GM12878 (cell line): ENCODE data around the gene NCBP2L. TPM values are rescaled to one million over a fixed set of nuclear protein-coding genes. Genes with fewer than 3 reads are reported as not detected.

ENCODE experiments used
- ATAC-seq: fragments of 200-7000 bp; cut with Tn5 transposase; 3 replicates; pipeline ENCODE4 v1.9.1; 2020; ENCODE audit warnings: mild to moderate bottlenecking, moderate library complexity
- BruUV-seq: library from RNA; stranded (reverse); fragments of 400-500 nt; replicated peaks from 2 replicates; lab custom pipeline; 2021; lab: Mats Ljungman, UMichigan
- CTCF ChIA-PET: fragments of 300-600 bp; sonication (Branson Sonifier 250); formaldehyde crosslinking; extraction: SDS; loops from one replicate; lab custom pipeline; 2021; ENCODE audit warnings: inconsistent platforms; lab: Yijun Ruan, JAX
- POLR2A ChIA-PET: fragments of 350-600 bp; formaldehyde crosslinking; extraction: SDS; loops from one replicate; lab custom pipeline; 2021; ENCODE audit warnings: inconsistent platforms; lab: Charles Lee
- RAD21 ChIA-PET: fragments of 300-600 bp; sonication (Branson Sonifier 250); formaldehyde crosslinking; loops from one replicate; lab custom pipeline; 2023; ENCODE audit warnings: antibody characterized with exemption; ENCODE audit not compliant: unreplicated experiment; lab: Charles Lee
- SMC1A ChIA-PET: fragments of 300-600 bp; sonication (Branson Sonifier 250); formaldehyde crosslinking; loops from one replicate; lab custom pipeline; 2023; ENCODE audit not compliant: unreplicated experiment, uncharacterized antibody; lab: Charles Lee
- DNase-seq: peaks from one replicate; pipeline ENCODE4 v3.0.0-alpha.2; 2011; ENCODE audit warnings: low read depth, low spot score
- FAIRE-seq: peaks from 3 replicates; lab custom pipeline; 2011; peaks lifted over from hg19 to GRCh38; lab: Jason Lieb, UNC
- H2AFZ ChIP-seq: 2 replicates; pipeline ENCODE4 v1.6.0; 2011; ENCODE audit warnings: low read depth, low read length, control low read depth; ENCODE audit not compliant: control insufficient read depth
- H3K27ac ChIP-seq: 2 replicates; pipeline ENCODE4 v1.5.1; 2011; ENCODE audit warnings: control low read depth; ENCODE audit not compliant: control insufficient read depth, insufficient read depth
- H3K27me3 ChIP-seq, 2 experiments: replicated peaks in 1 of 2; 2 replicates each; pipeline versions ENCODE4 v1.6.0 to v1.6.1; 2011; ENCODE audit warnings: low read length in 1 of 2; ENCODE audit not compliant: control insufficient read depth in 2 of 2, insufficient read depth in 2 of 2
- H3K36me3 ChIP-seq, 2 experiments: 2 replicates each; pipeline ENCODE4 v1.5.1; 2011; ENCODE audit warnings: low read length in 1 of 2; ENCODE audit not compliant: control insufficient read depth in 2 of 2, insufficient read depth in 2 of 2
- H3K4me1 ChIP-seq: 2 replicates; pipeline ENCODE4 v1.6.1; 2011; ENCODE audit warnings: mild to moderate bottlenecking, low read length, moderate library complexity, mixed read lengths; ENCODE audit not compliant: control insufficient read depth, insufficient read depth
- H3K4me2 ChIP-seq: 2 replicates; pipeline ENCODE4 v1.6.0; 2011; ENCODE audit warnings: control low read depth; ENCODE audit not compliant: control insufficient read depth, insufficient read depth
- H3K4me3 ChIP-seq: fragments of 200-600 bp; sonication (generic); 2 replicates; pipeline ENCODE4 v1.5.1; 2016
- H3K79me2 ChIP-seq: 2 replicates; pipeline ENCODE4 v1.6.0; 2011; ENCODE audit warnings: low read length; ENCODE audit not compliant: control insufficient read depth, insufficient read depth
- H3K9ac ChIP-seq: 2 replicates; pipeline ENCODE4 v1.8.0; 2011; ENCODE audit warnings: low read length, control low read depth, mixed read lengths; ENCODE audit not compliant: control insufficient read depth, insufficient read depth
- H3K9me3 ChIP-seq: replicated peaks from 3 replicates; pipeline ENCODE4 v1.5.1; 2011; ENCODE audit warnings: mild to moderate bottlenecking, low read length; ENCODE audit not compliant: control insufficient read depth, insufficient read depth
- H4K20me1 ChIP-seq: 2 replicates; pipeline ENCODE4 v1.6.0; 2011; ENCODE audit not compliant: control insufficient read depth, insufficient read depth
- CHD1 ChIP-seq: IDR thresholded peaks from 2 replicates; pipeline ENCODE4 v1.6.1; 2012; ENCODE audit warnings: low read depth, low read length, improper control_type of control experiment
- CREM ChIP-seq: IDR thresholded peaks from 2 replicates; pipeline ENCODE4 v1.6.1; 2014; ENCODE audit warnings: antibody characterized with exemption, low read depth
- HSF1 ChIP-seq: fragments of 150-350 bp; IDR thresholded peaks from 2 replicates; pipeline ENCODE4 v1.6.1; 2014; ENCODE audit warnings: mild to moderate bottlenecking, low read depth, low read length
- MYB ChIP-seq: fragments of 150-350 bp; IDR thresholded peaks from 2 replicates; pipeline ENCODE4 v1.6.1; 2014; ENCODE audit warnings: mild to moderate bottlenecking, low read depth, low read length, borderline replicate concordance
- MYC ChIP-seq: IDR thresholded peaks from 2 replicates; pipeline ENCODE4 v1.6.1; 2011; ENCODE audit warnings: mild to moderate bottlenecking, low read length, moderate library complexity, inconsistent platforms; ENCODE audit not compliant: insufficient read depth, insufficient replicate concordance, insufficient read length, severe bottlenecking
- POU2F2 ChIP-seq: IDR thresholded peaks from 3 replicates; pipeline ENCODE4 v1.6.1; 2011; ENCODE audit warnings: low read depth, mild to moderate bottlenecking, low read length, borderline replicate concordance
- RBBP5 ChIP-seq: fragments of 200-600 bp; sonication (generic); conservative IDR thresholded peaks from 2 replicates; pipeline ENCODE4 v1.6.1; 2016
- RUNX3 ChIP-seq: IDR thresholded peaks from 2 replicates; pipeline ENCODE4 v1.6.1; 2012; ENCODE audit warnings: low read length, inconsistent platforms
- SMC3 ChIP-seq: IDR thresholded peaks from 2 replicates; pipeline ENCODE4 v1.6.1; 2011; ENCODE audit warnings: low read length, improper control_type of control experiment, borderline replicate concordance
- SRF ChIP-seq, 2 experiments: IDR thresholded peaks; 2 replicates each; pipeline ENCODE4 v1.6.1; 2011; ENCODE audit warnings: low read depth in 2 of 2, low read length in 2 of 2, mild to moderate bottlenecking in 1 of 2, moderate library complexity in 1 of 2
- STAT1 ChIP-seq: fragments of 450-650 bp; conservative IDR thresholded peaks from 2 replicates; pipeline ENCODE4 v1.6.1; 2014; ENCODE audit warnings: antibody characterized with exemption, mild to moderate bottlenecking
- TARDBP ChIP-seq: IDR thresholded peaks from 2 replicates; pipeline ENCODE4 v1.6.1; 2016; ENCODE audit warnings: borderline replicate concordance
- USF1 ChIP-seq: IDR thresholded peaks from 2 replicates; pipeline ENCODE4 v1.6.1; 2011; ENCODE audit warnings: borderline replicate concordance, low read depth, mild to moderate bottlenecking, moderate library complexity, mixed read lengths, low read length; ENCODE audit not compliant: insufficient read depth; ENCODE audit errors: extremely low read length
- WGBS: methylation state at CpG from one replicate; pipeline ENCODE4 v1.1.6; 2016; ENCODE audit warnings: low lambda C conversion rate; ENCODE audit not compliant: insufficient replicate concordance, insufficient coverage; ENCODE audit errors: missing lambda C conversion rate; 5-methylcytosine and 5-hydroxymethylcytosine counted together
- in situ Hi-C: fragments of 300-500 bp; cut with MboI; formaldehyde crosslinking; loops from 9 replicates; pipeline ENCODE4 v1.14.3; 2018; ENCODE audit warnings: mixed read lengths
- intact Hi-C: fragments of 100-400 bp; cut with micrococcal nuclease; formaldehyde crosslinking; loops from one replicate; pipeline ENCODE4 v1.14.2; 2022; ENCODE audit not compliant: unreplicated experiment
- polyA plus RNA-seq, 11 experiments: library from polyadenylated mRNA; depleted of rRNA in 4 of 11; unstranded in 6 of 11; stranded (reverse) in 5 of 11; fragments of >200 nt; fragmentation: Nextera tagmentation in 4 of 11; fragmentation: Illumina TruSeq in 1 of 11; extraction: Ambion mirVana in 4 of 11; extraction: Trizol in 1 of 11; gene quantifications; 1 replicate in 1 of 11; 2 replicates in 10 of 11; pipeline versions ENCODE4 v1.2.1 to v1.2.3, GENCODE V29; 2011 to 2016; ENCODE audit warnings: inconsistent platforms in 2 of 11, missing spikeins in 2 of 11, low read depth in 1 of 11
- total RNA-seq, 4 experiments: library from RNA; depleted of rRNA in 3 of 4; stranded (reverse); fragments of >200 nt in 3 of 4; fragmentation: Illumina TruSeq in 1 of 4; extraction: Trizol in 1 of 4; gene quantifications; 2 replicates each; pipeline versions ENCODE4 v1.2.1 to v1.2.3, GENCODE V29; 2013 to 2021

Gene NCBP2L
- total and polyA plus RNA-seq, 10 of the 15 experiments (the other 5 are each of a cell fraction or from before 2014, with no cell fraction given), result not detected

- TF ChIP-seq POU2F2 (no peak), RBBP5 (no peak), MYC (no peak), HSF1 (no peak), CREM (no peak), USF1 (no peak)
Measured at GRCh38 chrX:107840971-107841370, 63.4 kb downstream of the NCBP2L start (continued).

GRCh38 chrX:107842715-107843400, 65.3 kb downstream of the NCBP2L start:
- Histone ChIP-seq H3K36me3 (no peaks in the 10 kb centered on the region), H2AFZ (no peak overlapping the region), H3K9me3 (no peaks in the 10 kb centered on the region), H3K27ac (no peak overlapping the region)
- no peak for ATAC-seq
- in situ Hi-C loops, result no loop called here
- 60% methylated on average over 6 of the region's 6 CpGs for WGBS
- no TSS peak for BruUV-seq
- POLR2A ChIA-PET, result no interaction called here
- no peak for TF ChIP-seq CHD1
- TF ChIP-seq CREM, result no peak
- TF ChIP-seq RUNX3, result no peak
- no peak for TF ChIP-seq MYB
- no peak for TF ChIP-seq STAT1
- TF ChIP-seq TARDBP, result no peak
- no peak for TF ChIP-seq SMC3
- no peak for TF ChIP-seq SRF (IDR thresholded peaks at IDR 0.05; ENCODE audit: low read depth in 2 of 2, low read length in 2 of 2)
- TF ChIP-seq, all 136 proteins: peak for 0
- intact Hi-C loops, result no loop called here
- no peak for DNase-seq
- ChIA-PET SMC1A (no interaction called here), CTCF (no interaction called here), RAD21 (no interaction called here)
- no peak for FAIRE-seq
- no peaks in the 10 kb centered on the region for H3K4me1 ChIP-seq
- H3K9ac ChIP-seq, result no peak overlapping the region
- no peaks in the 10 kb centered on the region for H4K20me1 ChIP-seq
- H3K4me2 ChIP-seq, result no peak overlapping the region
- H3K27me3 ChIP-seq, result no peaks in the 10 kb centered on the region
- no peak overlapping the region for H3K4me3 ChIP-seq
- no peaks in the 10 kb centered on the region for H3K79me2 ChIP-seq
